ENCODE results near the gene NLRP13. TPM values are rescaled to one million over a fixed set of nuclear protein-coding genes. Genes with fewer than 3 reads are reported as not detected.
"Not testable (repeated sequence)": the region's sequence is repeated elsewhere in the genome, so short reads cannot be mapped to it uniquely, and the experiment has no call there.

The NLRP13 gene
- total and polyA plus RNA-seq, 4 donors, result not detected

GRCh38 chr19:55962186-55962585 lies 30.1 kb upstream of the NLRP13 start:
- Histone ChIP-seq H3K4me3 (no peak overlapping the region), H3K27ac (ENCODE audit: low read depth in 1 of 2, low read length in 1 of 2) (no peak overlapping the region), H3K27me3 (ENCODE audit: control insufficient read depth in 3 of 3, insufficient read depth in 3 of 3, low read length in 2 of 3) (no peaks in the 10 kb centered on the region), H3K9me3 (ENCODE audit: control insufficient read depth in 4 of 4, insufficient read depth in 3 of 4, low read length in 3 of 4) (peaks cover 0 to 3% (median 1%) of the 10 kb centered on the region in 4 donors), H3K9ac (ENCODE audit: insufficient read depth in 1 of 2, low read length in 2 of 2) (no peak overlapping the region), H3K36me3 (ENCODE audit: control insufficient read depth in 4 of 4, insufficient read depth in 4 of 4, low read length in 4 of 4) (no peaks in the 10 kb centered on the region), H3K4me1 (ENCODE audit: control insufficient read depth in 5 of 5, insufficient read depth in 5 of 5, low read length in 5 of 5) (no peaks in the 10 kb centered on the region)
- DNase-seq (no peak), ATAC-seq (ENCODE audit: insufficient read depth, low FRiP score) (no peak)
- no peak for TF ChIP-seq CTCF (IDR thresholded peaks at IDR 0.05; ENCODE audit: control extremely low read depth, extremely low read depth)
- 93 to 96% methylated on average over 10 of the region's 10 CpGs for WGBS, 2 donors

- no peak for TF ChIP-seq CTCF (IDR thresholded peaks at IDR 0.05; ENCODE audit: control extremely low read depth, extremely low read depth)
- H3K36me3 ChIP-seq (ENCODE audit: control insufficient read depth in 4 of 4, insufficient read depth in 4 of 4, low read length in 4 of 4), result no peaks in the 10 kb centered on the region
- H3K4me1 ChIP-seq (ENCODE audit: control insufficient read depth in 5 of 5, insufficient read depth in 5 of 5, low read length in 5 of 5), result no peaks in the 10 kb centered on the region
- no peaks in the 10 kb centered on the region for H3K27me3 ChIP-seq (ENCODE audit: control insufficient read depth in 3 of 3, insufficient read depth in 3 of 3, low read length in 2 of 3)
- no peak overlapping the region for H3K9ac ChIP-seq (ENCODE audit: insufficient read depth in 1 of 2, low read length in 2 of 2)
- DNase-seq (no peak), ATAC-seq (ENCODE audit: insufficient read depth, low FRiP score) (no peak)
- WGBS, 2 donors, result 86 to 89% methylated on average over 6 of the region's 6 CpGs
- H3K4me3 ChIP-seq, result no peak overlapping the region
- peaks cover 0 to 3% (median 1%) of the 10 kb centered on the region in 4 donors for H3K9me3 ChIP-seq (ENCODE audit: control insufficient read depth in 4 of 4, insufficient read depth in 3 of 4, low read length in 3 of 4)
- H3K27ac ChIP-seq (ENCODE audit: low read depth in 1 of 2, low read length in 1 of 2), result no peak overlapping the region
Measured at GRCh38 chr19:55959996-55960675, 28.0 kb upstream of the NLRP13 start.

- H3K4me3 ChIP-seq, result no peak overlapping the region
- H3K27ac ChIP-seq (ENCODE audit: low read depth in 1 of 2, low read length in 1 of 2), result no peak overlapping the region
- H3K4me1 ChIP-seq (ENCODE audit: control insufficient read depth in 5 of 5, insufficient read depth in 5 of 5, low read length in 5 of 5), result no peaks in the 10 kb centered on the region
- no peak for TF ChIP-seq CTCF (IDR thresholded peaks at IDR 0.05; ENCODE audit: control extremely low read depth, extremely low read depth)
- H3K9ac ChIP-seq (ENCODE audit: insufficient read depth in 1 of 2, low read length in 2 of 2), result no peak overlapping the region
- DNase-seq (no peak), ATAC-seq (ENCODE audit: insufficient read depth, low FRiP score) (no peak)
- peaks cover 0 to 7% (median under 1%) of the 10 kb centered on the region in 4 donors for H3K9me3 ChIP-seq (ENCODE audit: control insufficient read depth in 4 of 4, insufficient read depth in 3 of 4, low read length in 3 of 4)
- H3K36me3 ChIP-seq (ENCODE audit: control insufficient read depth in 4 of 4, insufficient read depth in 4 of 4, low read length in 4 of 4), result no peaks in the 10 kb centered on the region
- 69 to 74% methylated on average over 4 of the region's 4 CpGs for WGBS, 2 donors
- no peaks in the 10 kb centered on the region for H3K27me3 ChIP-seq (ENCODE audit: control insufficient read depth in 3 of 3, insufficient read depth in 3 of 3, low read length in 2 of 3)
Measured at GRCh38 chr19:55958356-55958755, 26.2 kb upstream of the NLRP13 start.

GRCh38 chr19:55956431-55956830 lies 24.3 kb upstream of the NLRP13 start:
- Histone ChIP-seq H3K27me3 (ENCODE audit: control insufficient read depth in 3 of 3, insufficient read depth in 3 of 3, low read length in 2 of 3) (no peaks in the 10 kb centered on the region), H3K4me3 (no peak overlapping the region), H3K36me3 (ENCODE audit: control insufficient read depth in 4 of 4, insufficient read depth in 4 of 4, low read length in 4 of 4) (no peaks in the 10 kb centered on the region), H3K27ac (ENCODE audit: low read depth in 1 of 2, low read length in 1 of 2) (no peak overlapping the region), H3K4me1 (ENCODE audit: control insufficient read depth in 5 of 5, insufficient read depth in 5 of 5, low read length in 5 of 5) (no peaks in the 10 kb centered on the region), H3K9me3 (ENCODE audit: control insufficient read depth in 4 of 4, insufficient read depth in 3 of 4, low read length in 3 of 4) (peaks cover 0 to 5% (median under 1%) of the 10 kb centered on the region in 4 donors), H3K9ac (ENCODE audit: insufficient read depth in 1 of 2, low read length in 2 of 2) (no peak overlapping the region)
- ATAC-seq (ENCODE audit: insufficient read depth, low FRiP score) (no peak), DNase-seq (no peak)
- 88 to 91% methylated on average over 7 of the region's 7 CpGs for WGBS, 2 donors
- TF ChIP-seq CTCF (IDR thresholded peaks at IDR 0.05; ENCODE audit: control extremely low read depth, extremely low read depth), result no peak

GRCh38 chr19:55950566-55950965 lies 18.4 kb upstream of the NLRP13 start:
- not testable (repeated sequence) for H3K4me3 ChIP-seq; H3K36me3 ChIP-seq (ENCODE audit: control insufficient read depth in 4 of 4, insufficient read depth in 4 of 4, low read length in 4 of 4); H3K9ac ChIP-seq (ENCODE audit: insufficient read depth in 1 of 2, low read length in 2 of 2); H3K27ac ChIP-seq (ENCODE audit: low read depth in 1 of 2, low read length in 1 of 2); H3K27me3 ChIP-seq (ENCODE audit: control insufficient read depth in 3 of 3, insufficient read depth in 3 of 3, low read length in 2 of 3); ATAC-seq (ENCODE audit: insufficient read depth, low FRiP score); H3K4me1 ChIP-seq (ENCODE audit: control insufficient read depth in 5 of 5, insufficient read depth in 5 of 5, low read length in 5 of 5); DNase-seq
- 91 to 96% methylated on average over 19 of the region's 19 CpGs for WGBS, 2 donors
- peaks cover 0 to 18% (median 7%) of the 10 kb centered on the region in 4 donors for H3K9me3 ChIP-seq (ENCODE audit: control insufficient read depth in 4 of 4, insufficient read depth in 3 of 4, low read length in 3 of 4)

All from lung (tissue), 12 donors.